Right lobe of liver (tissue), 6 donors: ENCODE data around the gene KRT16. TPM values are rescaled to one million over a fixed set of nuclear protein-coding genes. Genes with fewer than 3 reads are reported as not detected.
"Not testable (repeated sequence)": the region's sequence is repeated elsewhere in the genome, so short reads cannot be mapped to it uniquely, and the experiment has no call there.

Experiments used
- ATAC-seq, 4 donors: fragments of 200-7000 bp; cut with Tn5 transposase; one replicate each; pipeline ENCODE4 v1.9.1; 2020; ENCODE audit warnings: mild to moderate bottlenecking in 4 of 4, moderate library complexity in 4 of 4
- DNase-seq, 3 donors: peaks; one replicate each; pipeline ENCODE4 v3.0.0-alpha.2; 2020
- H3K27ac ChIP-seq, 3 donors: fragments of 200-600 bp; one replicate each; pipeline ENCODE4 v1.8.0; 2022
- H3K27me3 ChIP-seq, 2 donors: fragments of 200-600 bp; one replicate each; pipeline ENCODE4 v1.8.0; 2022
- H3K36me3 ChIP-seq, 4 donors: fragments of 200-600 bp; sonication (generic) in 1 of 4; one replicate each; pipeline versions ENCODE4 v1.5.1 to v1.8.0; 2017 to 2022; ENCODE audit warnings: control low read depth in 1 of 4
- H3K4me1 ChIP-seq, 4 donors: fragments of 200-600 bp; sonication (generic) in 1 of 4; one replicate each; pipeline versions ENCODE4 v1.5.1 to v1.8.0; 2017 to 2022; ENCODE audit warnings: control low read depth in 1 of 4
- H3K4me3 ChIP-seq, 3 donors: fragments of 200-600 bp; one replicate each; pipeline ENCODE4 v1.8.0; 2022
- H3K9me3 ChIP-seq, 4 donors: fragments of 200-600 bp; sonication (generic) in 1 of 4; one replicate each; pipeline versions ENCODE4 v1.5.1 to v1.8.0; 2017 to 2022; ENCODE audit warnings: control low read depth in 1 of 4
- POLR2A ChIP-seq: fragments of 450-650 bp; IDR thresholded peaks from one replicate; pipeline ENCODE4 v1.6.1; 2017; ENCODE audit warnings: antibody characterized with exemption, mild to moderate bottlenecking
- WGBS: methylation state at CpG from one replicate; pipeline ENCODE4 v1.1.6; 2018; ENCODE audit warnings: low coverage, low lambda C conversion rate; ENCODE audit not compliant: insufficient coverage; ENCODE audit errors: missing lambda C conversion rate; 5-methylcytosine and 5-hydroxymethylcytosine counted together
- intact Hi-C, 2 donors: fragments of 100-400 bp; cut with DNase I; formaldehyde crosslinking; loops; one replicate each; pipeline versions ENCODE4 v1.11.2 to v1.14.1; 2022
- total RNA-seq, 6 experiments: library from RNA; depleted of rRNA in 2 of 6; stranded (reverse); fragments of >200 nt in 2 of 6; fragmentation: NEBNext Ultra II Directional in 3 of 6; extraction: Animal tissue kit (Norgen Biotek cat#: 25700) in 3 of 6; gene quantifications; one replicate each; pipeline versions ENCODE4 v1.1.0 to v1.2.4, GENCODE V29; 2016 to 2023
- TF ChIP-seq, protein P1 (sequence below), 4 donors: fragments of 200-600 bp in 3 of 4; fragments of 450-650 bp in 1 of 4; IDR thresholded peaks; one replicate each; pipeline versions ENCODE4 v1.5.1 to v1.8.0; 2016 to 2022; ENCODE audit warnings: antibody characterized with exemption in 4 of 4, mild to moderate bottlenecking in 2 of 4
- donor health status: DM: no; HTN: yes; CAD: no.
- donor health status: DM: no; HTN: no; CAD: no.
- donor health status: DM: no; HTN: no; CAD: no.
- donor health status: DM: no; HTN: yes; CAD: no.
- donor health status: DM: no; HTN: yes; CAD: no.

Gene KRT16
- total RNA-seq, 6 experiments from 2014 or later = not detected

DNA sequence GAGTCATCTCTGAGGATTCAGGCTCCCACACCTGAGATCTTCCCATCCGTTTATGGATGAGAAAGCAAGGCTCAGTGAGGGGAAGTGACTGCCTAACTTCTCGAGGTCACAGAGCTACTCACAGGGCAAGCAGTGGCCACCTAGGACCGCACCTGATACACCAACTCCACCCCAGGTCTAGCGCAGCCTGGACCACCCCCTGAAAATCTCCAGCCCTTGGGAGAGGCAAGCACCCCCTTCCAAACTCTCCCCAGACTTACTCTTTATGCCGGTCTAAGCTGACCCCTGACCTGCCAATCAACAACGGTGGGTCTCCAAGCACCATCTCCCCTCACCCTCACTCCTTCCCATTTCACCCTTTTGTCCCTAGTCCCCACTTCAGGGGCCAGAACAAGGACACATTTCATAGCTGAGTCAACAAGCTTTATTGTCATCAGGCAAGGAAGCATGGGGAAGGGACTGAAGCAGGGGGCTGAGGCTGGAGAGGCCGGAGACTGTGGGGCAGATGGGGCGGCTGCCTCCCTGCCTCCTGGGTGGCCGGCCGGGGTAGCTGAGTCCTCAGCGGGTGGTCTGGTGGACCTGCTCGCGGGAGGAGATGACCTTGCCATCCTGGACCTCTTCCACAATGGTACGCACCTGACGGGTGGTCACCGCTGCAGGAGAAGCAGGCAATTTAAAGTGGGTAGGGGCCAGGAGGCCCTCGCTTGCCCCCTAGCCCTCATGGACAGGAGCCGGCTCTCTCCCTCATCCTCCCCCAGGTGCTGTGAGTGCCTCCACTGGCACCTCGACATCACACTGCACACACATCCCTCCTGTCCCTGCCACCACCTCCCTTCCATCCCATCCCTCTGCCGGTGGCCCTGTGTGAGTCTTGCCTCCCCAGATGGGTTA lies 6.7 kb upstream of the KRT16 start:
- ATAC-seq (peak in 1 of 4 donors; percentile 33), DNase-seq (peak in 1 of 3 donors; percentile 27)
- H3K4me1 ChIP-seq = no peaks in the 10 kb centered on the region
- no peak overlapping the region for H3K27ac ChIP-seq
- H3K27me3 ChIP-seq = no peaks in the 10 kb centered on the region
- intact Hi-C loops = no loop called here
- 38% methylated on average over 6 of the region's 20 CpGs for WGBS
- H3K36me3 ChIP-seq = no peaks in the 10 kb centered on the region
- TF ChIP-seq, protein P1, sequence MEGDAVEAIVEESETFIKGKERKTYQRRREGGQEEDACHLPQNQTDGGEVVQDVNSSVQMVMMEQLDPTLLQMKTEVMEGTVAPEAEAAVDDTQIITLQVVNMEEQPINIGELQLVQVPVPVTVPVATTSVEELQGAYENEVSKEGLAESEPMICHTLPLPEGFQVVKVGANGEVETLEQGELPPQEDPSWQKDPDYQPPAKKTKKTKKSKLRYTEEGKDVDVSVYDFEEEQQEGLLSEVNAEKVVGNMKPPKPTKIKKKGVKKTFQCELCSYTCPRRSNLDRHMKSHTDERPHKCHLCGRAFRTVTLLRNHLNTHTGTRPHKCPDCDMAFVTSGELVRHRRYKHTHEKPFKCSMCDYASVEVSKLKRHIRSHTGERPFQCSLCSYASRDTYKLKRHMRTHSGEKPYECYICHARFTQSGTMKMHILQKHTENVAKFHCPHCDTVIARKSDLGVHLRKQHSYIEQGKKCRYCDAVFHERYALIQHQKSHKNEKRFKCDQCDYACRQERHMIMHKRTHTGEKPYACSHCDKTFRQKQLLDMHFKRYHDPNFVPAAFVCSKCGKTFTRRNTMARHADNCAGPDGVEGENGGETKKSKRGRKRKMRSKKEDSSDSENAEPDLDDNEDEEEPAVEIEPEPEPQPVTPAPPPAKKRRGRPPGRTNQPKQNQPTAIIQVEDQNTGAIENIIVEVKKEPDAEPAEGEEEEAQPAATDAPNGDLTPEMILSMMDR (IDR thresholded peaks at IDR 0.05) = no peak
- no peak for TF ChIP-seq POLR2A
- no peak overlapping the region for H3K4me3 ChIP-seq
- H3K9me3 ChIP-seq = no peaks in the 10 kb centered on the region

DNA sequence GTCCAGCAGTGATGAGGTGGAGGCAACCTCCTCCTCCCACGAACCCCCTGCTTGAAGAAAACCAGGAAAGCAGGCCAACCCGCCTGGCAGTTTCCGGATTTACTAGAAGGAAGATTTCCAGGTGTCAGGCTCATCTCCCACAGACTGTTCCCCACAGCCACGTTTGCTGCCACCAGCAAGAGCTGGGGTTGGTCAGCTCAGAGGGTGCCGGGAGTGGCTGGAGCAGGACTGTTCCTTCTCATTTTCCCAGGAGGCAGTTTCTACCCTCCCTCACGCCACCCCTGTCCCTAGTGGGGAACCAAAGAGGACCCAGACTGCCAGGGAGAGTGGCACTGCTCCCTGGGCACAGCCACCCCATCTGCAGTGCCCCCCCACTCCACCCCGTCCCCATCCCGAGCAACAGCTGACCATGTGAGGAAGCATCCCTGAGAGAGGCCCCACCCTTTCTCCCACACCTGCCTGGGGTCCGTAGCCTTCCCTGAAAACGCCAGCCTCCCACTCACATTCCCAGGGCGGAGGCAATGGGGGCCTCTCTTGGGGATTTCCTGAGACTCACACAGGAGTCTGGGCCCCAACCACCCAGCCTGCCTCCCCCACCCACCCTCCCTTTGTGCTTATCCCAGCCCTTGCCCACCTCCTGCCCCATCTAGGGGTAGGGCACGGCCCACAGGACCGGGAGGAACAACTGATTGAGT lies 5.9 kb upstream of the KRT16 start:
- Histone ChIP-seq H3K4me1 (no peaks in the 10 kb centered on the region), H3K9me3 (no peaks in the 10 kb centered on the region), H3K4me3 (no peak overlapping the region), H3K27me3 (no peaks in the 10 kb centered on the region), H3K36me3 (no peaks in the 10 kb centered on the region), H3K27ac (no peak overlapping the region)
- peak in 1 of 4 donors; percentile 14 for ATAC-seq
- intact Hi-C loops = no loop called here
- 43% methylated on average over 3 of the region's 13 CpGs for WGBS
- peak in 1 of 3 donors; percentile 31 for DNase-seq
- TF ChIP-seq POLR2A = no peak
- TF ChIP-seq, protein P1 (IDR thresholded peaks at IDR 0.05) = no peak

DNA sequence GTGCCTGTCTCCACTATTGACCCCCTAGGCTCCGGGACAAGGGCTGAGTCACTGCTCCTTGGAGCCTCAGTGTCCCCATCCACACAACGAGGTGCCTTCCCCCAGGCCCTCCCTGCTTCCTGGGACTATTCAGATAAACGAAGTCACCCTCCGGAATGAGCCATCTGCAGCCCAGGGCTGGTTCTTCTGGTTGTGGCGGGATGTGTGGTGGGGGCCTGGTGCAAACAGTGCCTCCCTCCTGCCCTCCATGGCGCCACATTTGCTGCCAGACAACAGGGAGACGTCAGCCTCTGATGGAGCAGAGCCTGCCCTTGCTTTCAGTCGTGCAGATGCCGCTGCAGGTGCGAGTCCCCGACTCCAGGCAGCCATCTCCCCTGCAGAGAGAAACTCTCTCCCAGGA lies 5.1 kb upstream of the KRT16 start:
- WGBS = no CpG with 5 or more reads among the region's 11 CpGs
- intact Hi-C loops = no loop called here
- H3K36me3 ChIP-seq = no peaks in the 10 kb centered on the region
- H3K27ac ChIP-seq = no peak overlapping the region
- TF ChIP-seq, protein P1 (IDR thresholded peaks at IDR 0.05) = no peak
- no peak for TF ChIP-seq POLR2A
- ATAC-seq = no peak
- no peaks in the 10 kb centered on the region for H3K9me3 ChIP-seq
- DNase-seq = peak in 1 of 3 donors; percentile 20
- no peaks in the 10 kb centered on the region for H3K4me1 ChIP-seq
- no peak overlapping the region for H3K4me3 ChIP-seq
- H3K27me3 ChIP-seq = no peaks in the 10 kb centered on the region

DNA sequence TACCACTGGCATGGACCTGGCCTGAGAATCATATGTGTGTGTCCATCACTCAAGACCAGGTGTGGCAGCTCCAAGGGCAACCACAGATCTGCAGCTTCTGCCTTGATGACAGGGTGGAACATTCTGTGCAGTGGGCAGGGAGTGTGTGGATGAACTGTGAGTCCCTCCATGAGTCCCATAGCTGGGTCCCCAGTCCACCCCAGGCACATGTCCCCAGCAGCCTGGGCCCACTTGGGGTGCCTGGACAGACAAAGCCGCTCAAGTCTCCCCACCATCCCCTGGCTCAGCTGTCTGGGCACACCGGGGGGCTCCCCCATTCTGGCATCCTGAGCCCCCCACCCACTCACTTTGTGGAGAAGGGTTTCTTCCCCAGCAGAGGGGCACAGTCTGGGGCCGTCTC lies 4.6 kb upstream of the KRT16 start:
- H3K4me3 ChIP-seq = no peak overlapping the region
- H3K27ac ChIP-seq = no peak overlapping the region
- no peaks in the 10 kb centered on the region for H3K36me3 ChIP-seq
- DNase-seq = no peak
- H3K4me1 ChIP-seq = no peaks in the 10 kb centered on the region
- H3K27me3 ChIP-seq = no peaks in the 10 kb centered on the region
- TF ChIP-seq, protein P1 (IDR thresholded peaks at IDR 0.05) = no peak
- no peak for TF ChIP-seq POLR2A
- WGBS = no CpG with 5 or more reads among the region's 3 CpGs
- H3K9me3 ChIP-seq = no peaks in the 10 kb centered on the region
- no peak for ATAC-seq
- intact Hi-C loops = no loop called here

DNA sequence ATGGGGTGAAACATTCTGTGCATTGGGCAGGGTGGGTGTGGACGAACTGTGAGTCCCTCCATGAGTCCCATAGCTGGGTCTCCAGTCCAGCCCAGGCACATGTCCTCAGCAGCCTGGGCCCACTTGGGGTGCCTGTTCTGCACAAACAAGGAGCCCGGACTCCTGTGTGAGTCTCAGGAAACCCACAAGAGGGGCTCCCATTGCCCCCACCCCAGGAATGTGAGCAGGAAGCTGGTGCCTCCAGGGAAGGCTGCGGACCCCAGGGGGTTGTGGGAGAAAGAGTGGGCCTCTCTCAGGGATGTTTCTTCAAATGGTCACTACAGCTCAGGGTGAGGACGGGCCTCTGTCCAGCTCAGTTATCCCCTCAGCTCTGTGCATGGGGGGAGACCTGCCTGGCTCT lies 3.9 kb upstream of the KRT16 start:
- H3K9me3 ChIP-seq, H3K27me3 ChIP-seq, H3K4me3 ChIP-seq, H3K4me1 ChIP-seq, H3K36me3 ChIP-seq, H3K27ac ChIP-seq, intact Hi-C loops, ATAC-seq: not testable (repeated sequence)
- no CpG with 5 or more reads among the region's 4 CpGs for WGBS
- peak in 1 of 3 donors; percentile 16 for DNase-seq
